ENCODE results near the gene HOXD1.

The HOXD1 gene

GRCh38 chr2:176187200-176187898, 1.1 kb upstream of the HOXD1 start:
- DNase-seq, result no peak

- DNase-seq, result no peak
Observed at GRCh38 chr2:176188774-176189680, 559 bp downstream of the HOXD1 start.

- DNase-seq, result no peak
Observed at GRCh38 chr2:176189681-176190641, 1.5 kb downstream of the HOXD1 start.

GRCh38 chr2:176192351-176192750, 3.9 kb downstream of the HOXD1 start:
- no peak for DNase-seq

- no peak for DNase-seq
Observed at GRCh38 chr2:176193048-176193447, 4.6 kb downstream of the HOXD1 start.

- no peak for DNase-seq
Observed at GRCh38 chr2:176199902-176200301, 11.4 kb downstream of the HOXD1 start.

- DNase-seq, result no peak
Observed at GRCh38 chr2:176200971-176201370, 12.5 kb downstream of the HOXD1 start.

- no peak for DNase-seq
Observed at GRCh38 chr2:176202491-176202890, 14.0 kb downstream of the HOXD1 start.

- DNase-seq, result no peak
Observed at GRCh38 chr2:176205126-176205525, 16.7 kb downstream of the HOXD1 start.

GRCh38 chr2:176206136-176206535, 17.7 kb downstream of the HOXD1 start:
- DNase-seq, result peak; percentile 72

- DNase-seq, result peak; percentile 89
Observed at GRCh38 chr2:176206682-176207081, 18.2 kb downstream of the HOXD1 start.

- no peak for DNase-seq
Observed at GRCh38 chr2:176211110-176211509, 22.6 kb downstream of the HOXD1 start.

GRCh38 chr2:176212276-176212675, 23.8 kb downstream of the HOXD1 start:
- DNase-seq, result no peak

- no peak for DNase-seq
Observed at GRCh38 chr2:176213406-176213805, 24.9 kb downstream of the HOXD1 start.

GRCh38 chr2:176227874-176228273, 39.4 kb downstream of the HOXD1 start:
- no peak for DNase-seq

- peak; percentile 24 for DNase-seq
Observed at GRCh38 chr2:176234156-176234555, 45.7 kb downstream of the HOXD1 start.

GRCh38 chr2:176234940-176235339, 46.5 kb downstream of the HOXD1 start:
- no peak for DNase-seq

- DNase-seq, result no peak
Observed at GRCh38 chr2:176237456-176237855, 49.0 kb downstream of the HOXD1 start.

GRCh38 chr2:176239031-176239430, 50.6 kb downstream of the HOXD1 start:
- DNase-seq, result no peak

- DNase-seq, result no peak
Observed at GRCh38 chr2:176240301-176240700, 51.8 kb downstream of the HOXD1 start.
